HL-60 (cell line): ENCODE measurements around the gene ACSL4.

Experiments used
- DNase-seq, 2 experiments: peaks; one replicate each; pipeline ENCODE4 v3.0.0-alpha.2; 2010 to 2020; ENCODE audit warnings: low read depth in 1 of 2, low spot score in 1 of 2
- H3K27ac ChIP-seq: fragments of 250-450 bp; sonication (Bioruptor Pico); replicated peaks from 2 replicates; pipeline ENCODE4 v1.5.1; 2020; ENCODE audit warnings: mild to moderate bottlenecking, moderate library complexity
- H3K27me3 ChIP-seq: fragments of 250-450 bp; sonication (Bioruptor Pico); 2 replicates; pipeline ENCODE4 v1.5.1; 2021; ENCODE audit warnings: mild to moderate bottlenecking, moderate library complexity; ENCODE audit not compliant: insufficient read depth, poor library complexity, severe bottlenecking
- H3K4me3 ChIP-seq: replicated peaks from 2 replicates; pipeline ENCODE4 v1.5.1; 2011; ENCODE audit warnings: mild to moderate bottlenecking, control low read depth, low read length; ENCODE audit not compliant: insufficient read depth
- GABPA ChIP-seq: IDR thresholded peaks from 2 replicates; pipeline ENCODE4 v1.6.1; 2012; ENCODE audit warnings: low read depth
- POLR2AphosphoS5 ChIP-seq: IDR thresholded peaks from 2 replicates; pipeline ENCODE4 v1.6.1; 2012; ENCODE audit warnings: low read depth
- SPI1 ChIP-seq: IDR thresholded peaks from 2 replicates; pipeline ENCODE4 v1.6.1; 2012; ENCODE audit warnings: low read depth, mild to moderate bottlenecking, borderline replicate concordance
- TF ChIP-seq, protein P1 (sequence below): IDR thresholded peaks from 2 replicates; pipeline ENCODE4 v1.6.1; 2012; ENCODE audit warnings: low read depth; ENCODE audit not compliant: insufficient replicate concordance
- TF ChIP-seq, protein P2 (sequence below): IDR thresholded peaks from one replicate; pipeline ENCODE4 v1.5.1; 2011; ENCODE audit warnings: low read length, control low read depth, inconsistent platforms; ENCODE audit not compliant: insufficient read depth

ACSL4 gene

DNA sequence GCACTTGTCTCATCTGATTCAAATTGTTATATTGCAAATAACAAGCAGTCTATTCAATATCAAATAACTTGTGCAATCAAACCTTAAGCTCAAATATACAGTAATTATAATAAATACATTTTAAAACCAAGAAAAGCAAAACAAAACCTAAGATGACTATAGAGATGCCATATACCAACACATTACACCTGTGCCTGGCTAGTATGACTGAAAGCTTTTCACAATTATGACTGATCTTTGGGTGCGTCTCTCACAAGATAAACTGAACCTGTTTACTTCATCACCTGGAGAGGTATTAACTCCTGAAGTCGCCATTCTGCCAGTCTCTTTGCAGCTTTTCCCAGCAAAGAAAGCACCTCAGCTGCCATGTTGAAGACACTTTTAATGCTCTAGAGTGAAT, 41.3 kb downstream of the ACSL4 start:
- H3K27ac ChIP-seq = no peak overlapping the region

DNA sequence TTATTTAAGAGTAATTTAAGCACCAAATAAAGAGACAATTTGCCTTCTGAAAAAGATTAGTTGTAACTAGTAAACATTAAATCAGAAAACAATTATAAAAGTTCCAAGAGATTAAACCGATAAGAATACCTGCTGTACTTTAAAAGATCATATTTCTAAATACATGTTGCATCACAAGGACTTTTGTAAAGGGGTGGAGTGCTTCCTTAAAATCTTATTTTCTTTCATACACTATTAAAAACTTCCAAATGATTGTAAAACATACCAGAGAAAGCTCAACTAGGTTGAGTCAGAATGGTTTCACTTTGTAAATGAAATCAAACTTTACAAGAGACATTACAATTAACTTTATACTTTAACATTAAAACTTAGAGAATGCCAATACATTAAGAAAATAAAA, 41.8 kb downstream of the ACSL4 start:
- TF ChIP-seq POLR2AphosphoS5 (no peak), GABPA (no peak), SPI1 (no peak)
- TF ChIP-seq, protein P1, sequence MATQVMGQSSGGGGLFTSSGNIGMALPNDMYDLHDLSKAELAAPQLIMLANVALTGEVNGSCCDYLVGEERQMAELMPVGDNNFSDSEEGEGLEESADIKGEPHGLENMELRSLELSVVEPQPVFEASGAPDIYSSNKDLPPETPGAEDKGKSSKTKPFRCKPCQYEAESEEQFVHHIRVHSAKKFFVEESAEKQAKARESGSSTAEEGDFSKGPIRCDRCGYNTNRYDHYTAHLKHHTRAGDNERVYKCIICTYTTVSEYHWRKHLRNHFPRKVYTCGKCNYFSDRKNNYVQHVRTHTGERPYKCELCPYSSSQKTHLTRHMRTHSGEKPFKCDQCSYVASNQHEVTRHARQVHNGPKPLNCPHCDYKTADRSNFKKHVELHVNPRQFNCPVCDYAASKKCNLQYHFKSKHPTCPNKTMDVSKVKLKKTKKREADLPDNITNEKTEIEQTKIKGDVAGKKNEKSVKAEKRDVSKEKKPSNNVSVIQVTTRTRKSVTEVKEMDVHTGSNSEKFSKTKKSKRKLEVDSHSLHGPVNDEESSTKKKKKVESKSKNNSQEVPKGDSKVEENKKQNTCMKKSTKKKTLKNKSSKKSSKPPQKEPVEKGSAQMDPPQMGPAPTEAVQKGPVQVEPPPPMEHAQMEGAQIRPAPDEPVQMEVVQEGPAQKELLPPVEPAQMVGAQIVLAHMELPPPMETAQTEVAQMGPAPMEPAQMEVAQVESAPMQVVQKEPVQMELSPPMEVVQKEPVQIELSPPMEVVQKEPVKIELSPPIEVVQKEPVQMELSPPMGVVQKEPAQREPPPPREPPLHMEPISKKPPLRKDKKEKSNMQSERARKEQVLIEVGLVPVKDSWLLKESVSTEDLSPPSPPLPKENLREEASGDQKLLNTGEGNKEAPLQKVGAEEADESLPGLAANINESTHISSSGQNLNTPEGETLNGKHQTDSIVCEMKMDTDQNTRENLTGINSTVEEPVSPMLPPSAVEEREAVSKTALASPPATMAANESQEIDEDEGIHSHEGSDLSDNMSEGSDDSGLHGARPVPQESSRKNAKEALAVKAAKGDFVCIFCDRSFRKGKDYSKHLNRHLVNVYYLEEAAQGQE = no peak
- TF ChIP-seq, protein P2, sequence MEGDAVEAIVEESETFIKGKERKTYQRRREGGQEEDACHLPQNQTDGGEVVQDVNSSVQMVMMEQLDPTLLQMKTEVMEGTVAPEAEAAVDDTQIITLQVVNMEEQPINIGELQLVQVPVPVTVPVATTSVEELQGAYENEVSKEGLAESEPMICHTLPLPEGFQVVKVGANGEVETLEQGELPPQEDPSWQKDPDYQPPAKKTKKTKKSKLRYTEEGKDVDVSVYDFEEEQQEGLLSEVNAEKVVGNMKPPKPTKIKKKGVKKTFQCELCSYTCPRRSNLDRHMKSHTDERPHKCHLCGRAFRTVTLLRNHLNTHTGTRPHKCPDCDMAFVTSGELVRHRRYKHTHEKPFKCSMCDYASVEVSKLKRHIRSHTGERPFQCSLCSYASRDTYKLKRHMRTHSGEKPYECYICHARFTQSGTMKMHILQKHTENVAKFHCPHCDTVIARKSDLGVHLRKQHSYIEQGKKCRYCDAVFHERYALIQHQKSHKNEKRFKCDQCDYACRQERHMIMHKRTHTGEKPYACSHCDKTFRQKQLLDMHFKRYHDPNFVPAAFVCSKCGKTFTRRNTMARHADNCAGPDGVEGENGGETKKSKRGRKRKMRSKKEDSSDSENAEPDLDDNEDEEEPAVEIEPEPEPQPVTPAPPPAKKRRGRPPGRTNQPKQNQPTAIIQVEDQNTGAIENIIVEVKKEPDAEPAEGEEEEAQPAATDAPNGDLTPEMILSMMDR = no peak
- Histone ChIP-seq H3K4me3 (no peak overlapping the region), H3K27ac (no peak overlapping the region), H3K27me3 (no peaks in the 10 kb centered on the region)
- DNase-seq = no peak

More for the DNA sequence above, 41.3 kb downstream of the ACSL4 start:
- H3K4me3 ChIP-seq = no peak overlapping the region
- H3K27me3 ChIP-seq = no peaks in the 10 kb centered on the region
- DNase-seq = no peak
- TF ChIP-seq, protein P2 = no peak
- no peak for TF ChIP-seq POLR2AphosphoS5
- TF ChIP-seq, protein P1 = no peak

DNA sequence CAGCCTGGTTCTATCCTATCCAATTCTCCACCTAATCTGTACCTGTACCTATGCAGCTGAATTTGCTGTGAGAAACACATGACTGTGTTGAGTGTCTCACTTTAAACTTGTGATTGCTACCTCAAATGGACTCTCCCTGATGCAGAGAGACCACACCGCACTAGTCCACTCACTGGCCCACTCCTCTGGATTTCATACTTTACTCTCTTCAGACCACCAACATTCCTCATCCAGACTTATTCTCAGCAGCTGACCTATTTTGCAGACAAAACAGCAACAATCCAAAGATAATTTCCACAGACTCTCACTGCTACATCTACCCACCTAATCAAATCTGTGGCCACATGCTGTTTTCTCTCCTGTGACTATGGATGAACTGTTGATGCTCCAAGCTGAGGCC, 45.2 kb downstream of the ACSL4 start:
- no peak for DNase-seq
- no peak for TF ChIP-seq POLR2AphosphoS5
- TF ChIP-seq, protein P1 = no peak
- TF ChIP-seq, protein P2 = no peak
- TF ChIP-seq GABPA = no peak
- no peak for TF ChIP-seq SPI1
- H3K27me3 ChIP-seq = no peaks in the 10 kb centered on the region
- H3K27ac ChIP-seq = no peak overlapping the region
- H3K4me3 ChIP-seq = no peak overlapping the region
